Activated CD4-positive, alpha-beta T cell treated with anti-CD3 and anti-CD28 coated beads, Interleukin-2, amount 50 U/mL, for 16 hours (primary cell): ENCODE data around the gene ACTR3.
"Not testable (repeated sequence)": the region's sequence is repeated elsewhere in the genome, so short reads cannot be mapped to it uniquely, and the experiment has no call there.

ENCODE experiments used
- DNase-seq: peaks from one replicate; pipeline ENCODE4 v3.0.0-alpha.2; 2020

Gene ACTR3

GRCh38 chr2:113889471-113890252 lies at the start of gene ACTR3:
Gene ACTR3 (plus strand): TSS chr2:113890089. CDS start chr2:113890280, 191 bp downstream.
- DNase-seq: peak; percentile 99

- no peak for DNase-seq
Measured at GRCh38 chr2:113840518-113840917, 49.4 kb upstream of the ACTR3 start.

- peak; percentile 6 for DNase-seq
Measured at GRCh38 chr2:113842919-113843736, 46.8 kb upstream of the ACTR3 start.

- not testable (repeated sequence) for DNase-seq
Measured at GRCh38 chr2:113843737-113844050, 46.2 kb upstream of the ACTR3 start.

- no peak for DNase-seq
Measured at GRCh38 chr2:113845261-113845660, 44.6 kb upstream of the ACTR3 start.

GRCh38 chr2:113845796-113846195 lies 44.1 kb upstream of the ACTR3 start:
- not testable (repeated sequence) for DNase-seq

GRCh38 chr2:113846429-113846828 lies 43.5 kb upstream of the ACTR3 start:
- no peak for DNase-seq

GRCh38 chr2:113847144-113847543 lies 42.7 kb upstream of the ACTR3 start:
- DNase-seq: peak; percentile 30

- DNase-seq: peak; percentile 78
Measured at GRCh38 chr2:113848758-113849415, 41.0 kb upstream of the ACTR3 start.

GRCh38 chr2:113850687-113851086 lies 39.2 kb upstream of the ACTR3 start:
- DNase-seq: no peak

- DNase-seq: no peak
Measured at GRCh38 chr2:113851640-113852039, 38.2 kb upstream of the ACTR3 start.

GRCh38 chr2:113854208-113854607 lies 35.7 kb upstream of the ACTR3 start:
- DNase-seq: no peak

- no peak for DNase-seq
Measured at GRCh38 chr2:113854970-113855740, 34.7 kb upstream of the ACTR3 start.

- no peak for DNase-seq
Measured at GRCh38 chr2:113857464-113857863, 32.4 kb upstream of the ACTR3 start.

GRCh38 chr2:113858764-113859163 lies 31.1 kb upstream of the ACTR3 start:
- DNase-seq: no peak

GRCh38 chr2:113861740-113862139 lies 28.1 kb upstream of the ACTR3 start:
- DNase-seq: no peak

- no peak for DNase-seq
Measured at GRCh38 chr2:113863144-113863543, 26.7 kb upstream of the ACTR3 start.

- DNase-seq: no peak
Measured at GRCh38 chr2:113867571-113867970, 22.3 kb upstream of the ACTR3 start.

GRCh38 chr2:113869253-113869652 lies 20.6 kb upstream of the ACTR3 start:
- DNase-seq: no peak

- no peak for DNase-seq
Measured at GRCh38 chr2:113872201-113872600, 17.7 kb upstream of the ACTR3 start.

- no peak for DNase-seq
Measured at GRCh38 chr2:113873867-113874266, 16.0 kb upstream of the ACTR3 start.

GRCh38 chr2:113875135-113875534 lies 14.8 kb upstream of the ACTR3 start:
- no peak for DNase-seq
